ENCODE results near the gene PHLDB3.

- TF ChIP-seq ELF4 (IDR thresholded peaks at IDR 0.05), result no peak
- TF ChIP-seq HDGF (IDR thresholded peaks at IDR 0.05; ENCODE audit: borderline replicate concordance), result no peak
- no peak for TF ChIP-seq SP1 (IDR thresholded peaks at IDR 0.05)
- no peak for TF ChIP-seq BHLHE40 (IDR thresholded peaks at IDR 0.05; ENCODE audit: borderline replicate concordance)
- TF ChIP-seq SUZ12 (IDR thresholded peaks at IDR 0.05), result no peak
- no peak for TF ChIP-seq ARNT (IDR thresholded peaks at IDR 0.05)
- TF ChIP-seq, protein P1, sequence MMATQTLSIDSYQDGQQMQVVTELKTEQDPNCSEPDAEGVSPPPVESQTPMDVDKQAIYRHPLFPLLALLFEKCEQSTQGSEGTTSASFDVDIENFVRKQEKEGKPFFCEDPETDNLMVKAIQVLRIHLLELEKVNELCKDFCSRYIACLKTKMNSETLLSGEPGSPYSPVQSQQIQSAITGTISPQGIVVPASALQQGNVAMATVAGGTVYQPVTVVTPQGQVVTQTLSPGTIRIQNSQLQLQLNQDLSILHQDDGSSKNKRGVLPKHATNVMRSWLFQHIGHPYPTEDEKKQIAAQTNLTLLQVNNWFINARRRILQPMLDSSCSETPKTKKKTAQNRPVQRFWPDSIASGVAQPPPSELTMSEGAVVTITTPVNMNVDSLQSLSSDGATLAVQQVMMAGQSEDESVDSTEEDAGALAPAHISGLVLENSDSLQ (IDR thresholded peaks at IDR 0.05), result no peak
- TF ChIP-seq L3MBTL2 (conservative IDR thresholded peaks at IDR 0.05), result peak; percentile 44
- no peak for TF ChIP-seq NFRKB (IDR thresholded peaks at IDR 0.05)
- no peak for TF ChIP-seq CTBP1 (IDR thresholded peaks at IDR 0.05; ENCODE audit: borderline replicate concordance)
Observed at GRCh38 chr19:43503501-43504425, 783 bp downstream of the PHLDB3 start.
